HL-60 (cell line): ENCODE measurements around the gene HCN2.
"Not testable (repeated sequence)": the region's sequence is repeated elsewhere in the genome, so short reads cannot be mapped to it uniquely, and the experiment has no call there.

Experiments
- SPI1 ChIP-seq: IDR thresholded peaks from 2 replicates; pipeline ENCODE4 v1.6.1; 2012; ENCODE audit warnings: low read depth, mild to moderate bottlenecking, borderline replicate concordance
- TF ChIP-seq, protein P1 (sequence below): IDR thresholded peaks from one replicate; pipeline ENCODE4 v1.5.1; 2011; ENCODE audit warnings: low read length, control low read depth, inconsistent platforms; ENCODE audit not compliant: insufficient read depth
- TF ChIP-seq, protein P2 (sequence below): IDR thresholded peaks from 2 replicates; pipeline ENCODE4 v1.6.1; 2012; ENCODE audit warnings: low read depth; ENCODE audit not compliant: insufficient replicate concordance

DNA sequence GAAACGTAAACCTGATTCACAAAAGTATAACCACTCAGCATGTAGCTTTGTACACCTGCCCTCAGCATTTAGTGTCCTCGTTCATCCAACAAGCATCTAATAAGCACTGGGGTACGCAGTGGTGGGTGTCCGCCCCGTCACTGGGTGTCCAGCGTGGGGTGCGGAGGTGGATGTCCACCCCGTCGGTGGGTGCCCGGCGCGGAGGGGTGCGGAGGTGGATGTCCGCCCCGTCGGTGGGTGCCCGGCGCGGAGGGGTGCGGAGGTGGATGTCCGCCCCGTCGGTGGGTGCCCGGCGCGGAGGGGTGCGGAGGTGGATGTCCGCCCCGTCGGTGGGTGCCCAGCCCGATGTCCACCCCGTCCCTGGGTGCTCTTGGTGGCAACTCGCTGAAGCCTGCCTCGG is 4.5 kb upstream of the HCN2 start:
- TF ChIP-seq, protein P1, sequence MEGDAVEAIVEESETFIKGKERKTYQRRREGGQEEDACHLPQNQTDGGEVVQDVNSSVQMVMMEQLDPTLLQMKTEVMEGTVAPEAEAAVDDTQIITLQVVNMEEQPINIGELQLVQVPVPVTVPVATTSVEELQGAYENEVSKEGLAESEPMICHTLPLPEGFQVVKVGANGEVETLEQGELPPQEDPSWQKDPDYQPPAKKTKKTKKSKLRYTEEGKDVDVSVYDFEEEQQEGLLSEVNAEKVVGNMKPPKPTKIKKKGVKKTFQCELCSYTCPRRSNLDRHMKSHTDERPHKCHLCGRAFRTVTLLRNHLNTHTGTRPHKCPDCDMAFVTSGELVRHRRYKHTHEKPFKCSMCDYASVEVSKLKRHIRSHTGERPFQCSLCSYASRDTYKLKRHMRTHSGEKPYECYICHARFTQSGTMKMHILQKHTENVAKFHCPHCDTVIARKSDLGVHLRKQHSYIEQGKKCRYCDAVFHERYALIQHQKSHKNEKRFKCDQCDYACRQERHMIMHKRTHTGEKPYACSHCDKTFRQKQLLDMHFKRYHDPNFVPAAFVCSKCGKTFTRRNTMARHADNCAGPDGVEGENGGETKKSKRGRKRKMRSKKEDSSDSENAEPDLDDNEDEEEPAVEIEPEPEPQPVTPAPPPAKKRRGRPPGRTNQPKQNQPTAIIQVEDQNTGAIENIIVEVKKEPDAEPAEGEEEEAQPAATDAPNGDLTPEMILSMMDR = not testable (repeated sequence)
- TF ChIP-seq SPI1 = not testable (repeated sequence)
- TF ChIP-seq, protein P2, sequence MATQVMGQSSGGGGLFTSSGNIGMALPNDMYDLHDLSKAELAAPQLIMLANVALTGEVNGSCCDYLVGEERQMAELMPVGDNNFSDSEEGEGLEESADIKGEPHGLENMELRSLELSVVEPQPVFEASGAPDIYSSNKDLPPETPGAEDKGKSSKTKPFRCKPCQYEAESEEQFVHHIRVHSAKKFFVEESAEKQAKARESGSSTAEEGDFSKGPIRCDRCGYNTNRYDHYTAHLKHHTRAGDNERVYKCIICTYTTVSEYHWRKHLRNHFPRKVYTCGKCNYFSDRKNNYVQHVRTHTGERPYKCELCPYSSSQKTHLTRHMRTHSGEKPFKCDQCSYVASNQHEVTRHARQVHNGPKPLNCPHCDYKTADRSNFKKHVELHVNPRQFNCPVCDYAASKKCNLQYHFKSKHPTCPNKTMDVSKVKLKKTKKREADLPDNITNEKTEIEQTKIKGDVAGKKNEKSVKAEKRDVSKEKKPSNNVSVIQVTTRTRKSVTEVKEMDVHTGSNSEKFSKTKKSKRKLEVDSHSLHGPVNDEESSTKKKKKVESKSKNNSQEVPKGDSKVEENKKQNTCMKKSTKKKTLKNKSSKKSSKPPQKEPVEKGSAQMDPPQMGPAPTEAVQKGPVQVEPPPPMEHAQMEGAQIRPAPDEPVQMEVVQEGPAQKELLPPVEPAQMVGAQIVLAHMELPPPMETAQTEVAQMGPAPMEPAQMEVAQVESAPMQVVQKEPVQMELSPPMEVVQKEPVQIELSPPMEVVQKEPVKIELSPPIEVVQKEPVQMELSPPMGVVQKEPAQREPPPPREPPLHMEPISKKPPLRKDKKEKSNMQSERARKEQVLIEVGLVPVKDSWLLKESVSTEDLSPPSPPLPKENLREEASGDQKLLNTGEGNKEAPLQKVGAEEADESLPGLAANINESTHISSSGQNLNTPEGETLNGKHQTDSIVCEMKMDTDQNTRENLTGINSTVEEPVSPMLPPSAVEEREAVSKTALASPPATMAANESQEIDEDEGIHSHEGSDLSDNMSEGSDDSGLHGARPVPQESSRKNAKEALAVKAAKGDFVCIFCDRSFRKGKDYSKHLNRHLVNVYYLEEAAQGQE = not testable (repeated sequence)
